DMS79 (cell line): ENCODE results near the gene SEC11A.
A peak's percentile ranks its signal among the peaks of the same experiment; 100 is the strongest.
"Not testable (repeated sequence)": the region's sequence is repeated elsewhere in the genome, so short reads cannot be mapped to it uniquely, and the experiment has no call there.

ENCODE experiments used
- DNase-seq: peaks from one replicate; lab custom pipeline; 2025; lab: John Stamatoyannopoulos, UW

The SEC11A gene

GRCh38 chr15:84681831-84682230, 34.1 kb downstream of the SEC11A start:
- DNase-seq, result no peak

DNA sequence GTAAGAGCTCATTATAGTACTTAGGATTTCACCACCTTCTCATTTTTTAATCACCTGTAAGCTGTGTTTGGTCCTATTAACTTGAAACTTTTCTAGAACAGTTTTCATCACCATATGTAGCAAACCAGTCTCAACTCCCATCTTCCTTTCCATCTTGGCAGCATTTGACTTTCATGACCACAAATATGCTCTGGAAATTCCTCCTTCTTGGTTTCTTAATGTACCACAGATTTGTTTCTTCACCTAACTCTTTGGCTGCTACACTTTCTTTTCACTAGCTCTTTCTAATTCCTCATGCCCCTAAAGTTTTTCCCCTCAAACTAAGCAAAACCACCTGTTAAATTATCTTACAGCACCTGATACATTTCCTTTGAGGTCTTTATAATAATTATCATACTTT, 44.7 kb downstream of the SEC11A start:
- DNase-seq, result peak; percentile 25

DNA sequence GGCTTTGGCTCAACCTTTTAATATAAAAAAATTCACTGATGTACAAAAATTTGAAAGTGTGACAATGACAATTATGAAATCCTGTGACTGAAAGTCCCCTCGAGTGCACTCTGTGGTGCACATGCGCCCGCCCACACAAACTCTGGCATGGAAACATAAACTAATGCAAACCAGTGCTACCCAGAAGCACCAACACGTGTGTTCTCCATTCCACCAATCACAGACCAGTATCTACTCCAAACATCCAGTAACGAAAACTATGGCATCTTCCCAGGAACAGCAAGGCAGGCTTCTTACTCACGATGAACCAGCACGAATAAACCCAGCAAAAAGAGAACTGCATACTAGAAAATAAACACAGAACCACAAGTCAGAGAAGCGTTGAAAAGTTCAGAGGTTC, 46.2 kb downstream of the SEC11A start:
- no peak for DNase-seq

DNA sequence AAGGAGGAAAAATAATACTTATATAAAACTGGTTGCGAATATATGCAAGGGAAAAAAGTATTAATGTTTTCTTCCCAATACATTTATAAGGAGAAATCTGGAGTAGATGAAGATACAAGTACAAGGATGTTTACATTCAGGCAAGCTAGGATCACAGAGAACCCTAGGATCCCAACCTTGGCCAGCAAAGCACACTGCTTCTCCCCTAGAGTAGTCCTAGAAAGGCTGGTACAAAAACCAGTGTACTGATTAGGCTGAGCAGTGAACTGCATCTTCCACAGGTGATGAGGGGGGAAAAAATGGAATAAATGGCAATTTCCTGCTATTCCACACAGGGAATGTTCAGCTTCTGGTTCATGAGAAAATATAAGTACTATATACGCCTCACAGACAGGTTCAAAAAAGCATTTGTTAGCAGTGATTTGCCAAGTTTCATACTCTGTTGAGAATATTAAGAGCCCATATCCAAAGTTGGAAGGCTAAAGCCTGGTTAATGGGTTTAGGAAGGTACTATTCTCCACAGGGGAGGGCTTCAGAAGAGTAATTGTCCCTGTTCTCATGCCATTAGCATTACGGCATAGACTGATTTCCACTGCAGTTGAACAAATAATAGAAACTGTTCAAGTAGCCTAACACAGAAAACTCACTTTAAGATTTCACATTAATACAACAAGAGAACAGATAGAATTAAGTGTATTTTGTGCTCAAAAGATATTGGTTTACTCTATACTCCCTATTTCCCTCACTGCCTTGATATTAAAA, 47.5 kb downstream of the SEC11A start:
- DNase-seq, result peak; percentile 79

- DNase-seq, result no peak
Measured at GRCh38 chr15:84666373-84666772, 49.6 kb downstream of the SEC11A start.

DNA sequence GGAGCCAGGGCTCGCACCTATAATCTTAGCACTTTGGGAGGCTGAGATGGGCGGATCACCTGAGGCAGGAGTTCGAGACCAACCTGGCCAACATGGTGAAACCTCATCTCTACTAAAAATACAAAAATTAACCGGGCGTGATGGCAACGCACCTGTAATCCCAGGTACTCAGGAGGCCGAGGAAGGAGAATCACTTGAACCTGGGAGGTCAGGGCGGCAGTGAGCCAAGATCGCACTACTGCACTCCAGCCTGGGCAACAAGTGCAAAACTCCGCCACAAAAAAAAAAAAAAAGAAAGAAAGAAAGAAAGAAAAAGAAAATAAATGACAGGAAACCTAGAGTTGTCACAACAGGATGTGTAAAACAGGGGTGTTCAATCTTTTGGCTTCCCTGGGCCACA, 54.9 kb downstream of the SEC11A start:
- DNase-seq, result no peak

DNA sequence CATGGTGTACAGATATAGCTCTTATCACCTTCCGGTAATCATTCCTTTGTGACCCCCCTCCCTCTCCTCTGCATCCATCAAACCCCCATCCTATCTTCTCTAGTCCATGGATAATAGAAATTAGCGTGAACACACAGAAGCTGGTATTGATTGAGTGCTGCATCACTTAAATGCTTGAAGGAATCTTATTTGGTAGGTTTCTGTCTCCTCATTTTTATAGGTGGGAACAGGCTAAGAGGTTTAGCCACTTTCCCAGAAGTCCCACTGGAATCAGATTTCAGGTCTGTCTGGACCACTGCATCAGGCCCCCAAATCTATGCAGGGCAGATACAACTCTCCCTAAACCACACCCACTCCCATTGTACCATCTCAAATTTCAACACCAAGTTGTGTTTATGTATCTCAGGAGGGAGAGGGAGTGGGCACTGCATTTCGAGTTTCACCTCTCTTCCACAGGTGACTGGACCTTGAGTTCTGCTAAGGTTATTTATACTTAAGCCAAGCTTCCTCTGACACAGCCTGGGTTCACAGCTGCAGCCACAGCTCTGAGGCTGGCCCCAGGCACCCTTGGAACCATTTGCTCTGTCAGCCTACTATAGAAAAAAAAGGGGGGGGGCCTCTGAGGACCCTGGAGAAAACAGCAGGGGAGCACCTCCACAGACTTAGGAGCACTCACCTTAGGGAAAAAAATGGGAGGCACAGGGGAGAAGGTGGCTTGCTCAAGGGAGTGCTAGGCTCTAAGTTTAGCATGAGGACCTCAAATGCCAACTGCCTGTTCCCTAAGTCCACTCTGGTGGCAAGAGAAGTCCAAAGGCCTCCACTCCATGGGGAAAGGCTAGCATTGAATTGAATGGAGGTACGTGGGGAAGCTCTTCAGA, 55.8 kb downstream of the SEC11A start:
- DNase-seq, result no peak

GRCh38 chr15:84658788-84659411, 57.0 kb downstream of the SEC11A start:
- DNase-seq, result no peak

DNA sequence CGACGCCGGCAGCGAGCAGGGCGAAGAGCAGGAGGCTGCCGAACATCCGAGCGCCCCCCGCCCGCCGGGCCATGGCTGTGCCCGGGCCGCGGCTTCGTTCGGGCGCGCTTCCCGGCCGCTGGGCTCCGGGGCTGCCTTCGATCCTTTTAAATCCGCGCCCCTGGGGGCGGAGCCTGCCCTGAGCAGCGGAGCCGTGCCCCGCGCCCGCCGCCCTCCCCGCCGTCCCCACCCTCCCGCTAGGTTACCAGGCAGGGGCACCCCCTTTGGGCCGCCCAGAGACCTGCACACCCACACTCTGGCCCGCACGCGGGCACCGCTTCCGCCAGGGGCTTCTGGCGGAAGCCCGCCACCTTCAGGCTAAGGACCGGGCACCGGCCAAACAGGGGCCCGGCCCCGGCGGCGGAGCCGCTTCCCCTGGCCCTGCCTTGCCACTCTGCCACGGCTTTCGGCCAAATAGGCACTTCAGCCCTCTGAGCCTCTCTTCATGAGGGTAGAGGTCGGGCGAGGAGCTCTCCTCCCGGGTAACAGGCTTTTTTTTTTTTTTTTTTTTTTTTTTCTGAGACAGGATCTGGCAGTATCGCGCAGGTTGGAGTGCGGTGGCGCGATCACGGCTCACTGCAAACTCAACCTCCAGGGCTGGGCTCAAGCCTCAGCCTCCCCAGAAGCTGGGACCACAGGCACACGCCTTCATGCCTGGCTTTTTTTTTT, 57.7 kb downstream of the SEC11A start, which contains the start of gene NMB:
TSS of gene NMB (minus strand) at position 120 of the 708 bp plus-strand sequence. CDS start at position 73, 47 bp downstream.
- DNase-seq, result peak; percentile 76

GRCh38 chr15:84657748-84658079, 58.2 kb downstream of the SEC11A start:
- DNase-seq, result no peak

GRCh38 chr15:84656972-84657371, 59.0 kb downstream of the SEC11A start:
- no peak for DNase-seq

- DNase-seq, result peak; percentile 44
Measured at GRCh38 chr15:84654689-84655453, 61.1 kb downstream of the SEC11A start.

- DNase-seq, result peak; percentile 63
Measured at GRCh38 chr15:84653910-84654688, 61.8 kb downstream of the SEC11A start, which contains the start of gene WDR73. TSS of gene WDR73 (minus strand) at chr15:84654283. CDS start at chr15:84654274, 9 bp downstream.

DNA sequence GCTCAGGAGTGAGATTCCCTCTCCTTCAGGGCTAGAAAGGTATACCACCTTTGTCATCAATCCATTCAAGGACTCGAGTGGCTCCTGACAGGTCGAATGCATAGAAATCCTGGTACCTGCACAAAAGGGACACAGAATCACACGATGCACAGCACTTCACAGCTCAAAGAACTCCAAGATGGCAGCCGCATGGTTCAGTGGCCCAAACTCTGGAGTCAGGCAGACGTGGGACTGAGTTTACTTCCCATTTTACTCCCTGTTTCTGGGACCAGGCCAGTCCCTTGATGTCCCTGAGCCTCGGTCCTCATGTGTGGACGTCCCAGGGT, 62.4 kb downstream of the SEC11A start:
- no peak for DNase-seq

DNA sequence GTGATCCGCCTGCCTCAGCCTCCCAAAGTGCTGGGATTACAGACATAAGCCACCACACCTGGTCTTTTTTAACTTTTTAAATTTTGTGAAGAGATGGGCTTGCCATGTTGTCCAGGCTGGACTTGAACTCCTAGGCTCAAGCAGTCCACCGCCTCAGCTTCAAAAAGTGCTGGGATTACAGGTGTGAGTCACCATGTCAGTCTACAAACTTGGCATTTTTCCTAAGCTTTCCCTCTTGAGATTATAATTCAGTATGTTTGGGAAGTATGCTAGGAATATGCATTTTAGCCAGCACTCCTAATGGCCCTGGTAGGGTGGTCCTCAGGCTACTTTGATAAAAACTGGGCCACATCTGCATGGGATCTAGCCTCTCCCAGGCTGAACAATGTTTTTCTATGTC, 66.2 kb downstream of the SEC11A start:
- DNase-seq, result no peak

GRCh38 chr15:84648539-84648938, 67.4 kb downstream of the SEC11A start:
- no peak for DNase-seq

- no peak for DNase-seq
Measured at GRCh38 chr15:84647726-84648125, 68.2 kb downstream of the SEC11A start.

DNA sequence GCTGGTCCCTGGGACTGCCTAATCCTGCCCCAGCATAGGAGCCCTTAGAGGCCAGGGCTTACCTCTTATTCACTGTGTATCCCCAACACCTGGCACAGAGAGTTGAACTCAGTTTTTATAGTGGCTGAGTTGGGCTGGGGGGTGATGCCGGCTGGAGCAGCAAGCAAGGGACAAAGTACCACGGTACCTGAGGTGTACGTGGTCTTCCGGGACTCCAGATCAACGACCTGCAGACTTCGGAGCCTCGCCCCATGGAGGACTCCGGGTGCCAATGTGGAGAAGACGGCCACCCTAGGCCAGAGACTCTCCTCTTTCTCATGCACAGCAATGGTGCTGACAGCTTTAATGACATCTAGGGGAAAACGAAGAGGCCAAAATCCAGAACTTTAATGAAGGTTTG, 69.9 kb downstream of the SEC11A start:
- no peak for DNase-seq

DNA sequence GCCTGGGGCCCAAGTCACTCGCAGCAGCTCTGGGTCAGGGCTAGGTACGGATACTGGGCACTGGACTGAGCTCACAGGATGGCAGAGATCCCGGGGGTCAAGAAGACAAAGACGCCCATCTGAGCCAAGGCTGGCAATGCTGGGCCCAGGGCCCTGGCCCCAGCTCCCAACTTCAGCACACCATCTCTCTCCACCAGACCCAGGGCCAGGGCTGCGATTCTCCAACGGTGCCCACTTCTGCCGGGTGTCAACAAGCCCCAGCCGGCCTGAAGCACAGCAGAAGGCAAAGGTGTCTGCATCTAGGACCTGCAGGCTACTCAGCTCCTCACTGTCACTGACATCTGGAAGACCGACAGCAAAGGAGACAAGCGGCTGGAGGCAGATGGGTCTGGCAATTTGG, 70.4 kb downstream of the SEC11A start:
- DNase-seq, result no peak

DNA sequence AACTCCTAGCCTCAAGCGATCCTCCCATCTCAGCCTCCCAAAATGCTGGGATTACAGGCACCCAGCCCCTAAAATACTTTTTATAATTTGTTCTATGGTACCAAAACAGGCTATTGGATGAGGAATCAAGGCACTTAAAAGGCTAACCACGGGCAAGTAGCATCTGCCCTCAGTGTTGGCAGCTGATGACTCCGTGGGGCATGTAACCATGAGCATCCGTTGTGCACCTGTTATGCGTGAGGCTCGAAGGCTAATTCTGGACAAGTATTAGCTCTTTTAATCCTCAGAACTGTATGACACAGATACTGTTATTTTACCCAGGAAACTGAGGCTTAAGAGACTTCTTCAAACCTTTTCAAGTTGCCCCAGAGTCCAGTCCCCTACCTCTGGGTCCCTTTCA, 72.1 kb downstream of the SEC11A start:
- no peak for DNase-seq

GRCh38 chr15:84642640-84643039, 73.3 kb downstream of the SEC11A start:
- not testable (repeated sequence) for DNase-seq
